Tibial artery (tissue), 4 donors: ENCODE results near the gene METTL16.
"Not testable (repeated sequence)": the region's sequence is repeated elsewhere in the genome, so short reads cannot be mapped to it uniquely, and the experiment has no call there.

Experiments used
- DNase-seq, 2 donors: peaks; one replicate each; pipeline ENCODE4 v3.0.0-alpha.2; 2019
- H3K27ac ChIP-seq, 2 donors: fragments of 200-600 bp; sonication (generic) in 1 of 2; 1 replicate in 1 of 2; 2 replicates in 1 of 2; pipeline ENCODE4 v1.5.1; 2018 to 2019; ENCODE audit warnings: mild to moderate bottlenecking in 1 of 2
- H3K27me3 ChIP-seq, 2 donors: fragments of 200-600 bp; sonication (generic) in 1 of 2; one replicate each; pipeline versions ENCODE4 v1.5.1 to v1.6.0; 2016 to 2019
- H3K36me3 ChIP-seq, 3 donors: fragments of 200-600 bp; sonication (generic) in 2 of 3; one replicate each; pipeline ENCODE4 v1.5.1; 2016 to 2019; ENCODE audit warnings: mild to moderate bottlenecking in 2 of 3
- H3K4me1 ChIP-seq, 4 donors: fragments of 200-600 bp; sonication (generic) in 2 of 4; 1 replicate in 3 of 4; 2 replicates in 1 of 4; pipeline ENCODE4 v1.5.1; 2016 to 2019
- H3K4me3 ChIP-seq, 2 donors: fragments of 200-600 bp; sonication (generic) in 1 of 2; 1 replicate in 1 of 2; 2 replicates in 1 of 2; pipeline ENCODE4 v1.5.1; 2018 to 2019; ENCODE audit warnings: mild to moderate bottlenecking in 2 of 2
- H3K9me3 ChIP-seq, 3 donors: fragments of 200-600 bp; sonication (generic) in 1 of 3; one replicate each; pipeline ENCODE4 v1.5.1; 2016 to 2019
- intact Hi-C: fragments of 100-400 bp; cut with DNase I; formaldehyde crosslinking; loops from one replicate; pipeline ENCODE4 v1.15.0; 2023; ENCODE audit warnings: low total_unique reads
- TF ChIP-seq, protein P1 (sequence below), 2 experiments: fragments of 200-600 bp in 1 of 2; fragments of 450-650 bp in 1 of 2; IDR thresholded peaks; one replicate each; pipeline ENCODE4 v1.5.1; 2017 to 2019; ENCODE audit warnings: antibody characterized with exemption in 2 of 2, mild to moderate bottlenecking in 1 of 2, moderate library complexity in 1 of 2

The METTL16 gene

GRCh38 chr17:2532146-2532720 lies 20.5 kb upstream of the METTL16 start:
- TF ChIP-seq, protein P1, sequence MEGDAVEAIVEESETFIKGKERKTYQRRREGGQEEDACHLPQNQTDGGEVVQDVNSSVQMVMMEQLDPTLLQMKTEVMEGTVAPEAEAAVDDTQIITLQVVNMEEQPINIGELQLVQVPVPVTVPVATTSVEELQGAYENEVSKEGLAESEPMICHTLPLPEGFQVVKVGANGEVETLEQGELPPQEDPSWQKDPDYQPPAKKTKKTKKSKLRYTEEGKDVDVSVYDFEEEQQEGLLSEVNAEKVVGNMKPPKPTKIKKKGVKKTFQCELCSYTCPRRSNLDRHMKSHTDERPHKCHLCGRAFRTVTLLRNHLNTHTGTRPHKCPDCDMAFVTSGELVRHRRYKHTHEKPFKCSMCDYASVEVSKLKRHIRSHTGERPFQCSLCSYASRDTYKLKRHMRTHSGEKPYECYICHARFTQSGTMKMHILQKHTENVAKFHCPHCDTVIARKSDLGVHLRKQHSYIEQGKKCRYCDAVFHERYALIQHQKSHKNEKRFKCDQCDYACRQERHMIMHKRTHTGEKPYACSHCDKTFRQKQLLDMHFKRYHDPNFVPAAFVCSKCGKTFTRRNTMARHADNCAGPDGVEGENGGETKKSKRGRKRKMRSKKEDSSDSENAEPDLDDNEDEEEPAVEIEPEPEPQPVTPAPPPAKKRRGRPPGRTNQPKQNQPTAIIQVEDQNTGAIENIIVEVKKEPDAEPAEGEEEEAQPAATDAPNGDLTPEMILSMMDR (IDR thresholded peaks at IDR 0.05), result no peak
- Histone ChIP-seq H3K27me3 (no peaks in the 10 kb centered on the region), H3K27ac (no peak overlapping the region), H3K9me3 (no peaks in the 10 kb centered on the region), H3K4me3 (no peak overlapping the region), H3K4me1 (no peaks in the 10 kb centered on the region), H3K36me3 (no peaks in the 10 kb centered on the region)
- intact Hi-C loops, result no loop called here
- no peak for DNase-seq

- H3K27ac ChIP-seq, H3K4me1 ChIP-seq, H3K27me3 ChIP-seq, H3K36me3 ChIP-seq, DNase-seq, H3K9me3 ChIP-seq, H3K4me3 ChIP-seq, intact Hi-C loops: not testable (repeated sequence)
Measured at GRCh38 chr17:2531243-2531954, 19.7 kb upstream of the METTL16 start.

GRCh38 chr17:2521775-2522410 lies 10.2 kb upstream of the METTL16 start:
- H3K4me3 ChIP-seq, H3K27ac ChIP-seq, H3K4me1 ChIP-seq, H3K36me3 ChIP-seq, DNase-seq, H3K9me3 ChIP-seq, H3K27me3 ChIP-seq, intact Hi-C loops: not testable (repeated sequence)

DNA sequence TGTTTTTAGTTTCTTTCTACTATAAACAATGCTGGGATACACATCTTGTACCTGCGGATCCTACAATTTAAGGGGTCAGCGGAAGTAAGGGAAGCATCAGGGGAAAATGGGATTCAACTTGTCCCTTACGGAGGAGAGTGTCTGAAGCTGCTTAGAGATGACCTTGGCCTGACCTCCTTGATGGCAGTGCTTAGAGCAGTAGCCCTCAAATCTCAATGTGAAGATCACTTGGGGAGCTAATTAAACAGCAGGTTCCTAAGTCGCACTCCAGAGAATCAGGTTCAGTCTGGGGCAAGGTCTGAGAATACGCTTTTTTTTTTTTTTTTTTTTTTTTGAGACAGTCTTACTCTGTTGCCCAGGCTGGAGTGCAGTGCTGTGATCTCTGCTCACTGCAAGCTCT lies 9.6 kb upstream of the METTL16 start:
- Histone ChIP-seq H3K27ac (no peak overlapping the region), H3K9me3 (no peaks in the 10 kb centered on the region), H3K4me3 (no peak overlapping the region), H3K27me3 (no peaks in the 10 kb centered on the region), H3K36me3 (no peaks in the 10 kb centered on the region), H3K4me1 (no peaks in the 10 kb centered on the region)
- DNase-seq, result no peak
- TF ChIP-seq, protein P1 (IDR thresholded peaks at IDR 0.05), result no peak
- intact Hi-C loops, result no loop called here

DNA sequence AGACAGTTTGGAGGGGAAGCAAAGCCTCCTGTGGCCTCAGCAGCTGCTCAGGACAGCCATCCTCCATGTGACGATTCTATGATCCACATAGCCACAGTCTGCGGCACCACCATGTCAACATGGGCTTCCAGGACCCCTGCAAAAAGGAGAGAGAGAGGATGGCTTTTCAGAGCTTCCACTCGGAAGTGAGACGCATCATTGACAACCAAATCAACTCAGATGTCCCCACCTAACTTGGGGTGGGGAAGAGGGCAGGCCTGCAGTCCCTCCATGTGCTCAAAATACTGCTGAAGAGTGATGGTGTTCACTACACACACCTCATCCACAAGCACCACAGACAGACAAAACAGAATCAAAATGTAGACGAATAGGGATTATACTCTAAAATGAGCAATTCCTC lies 5.9 kb upstream of the METTL16 start:
- no peaks in the 10 kb centered on the region for H3K27me3 ChIP-seq
- peaks cover 0 to 1% (median 0%) of the 10 kb centered on the region in 4 donors for H3K4me1 ChIP-seq
- no peak overlapping the region for H3K27ac ChIP-seq
- H3K4me3 ChIP-seq, result no peak overlapping the region
- TF ChIP-seq, protein P1 (IDR thresholded peaks at IDR 0.05), result no peak
- DNase-seq, result no peak
- no peaks in the 10 kb centered on the region for H3K9me3 ChIP-seq
- no peaks in the 10 kb centered on the region for H3K36me3 ChIP-seq
- intact Hi-C loops, result no loop called here

- Histone ChIP-seq H3K4me3 (peak overlapping the region; percentile 68 to 78), H3K36me3 (no peaks in the 10 kb centered on the region), H3K27ac (peak overlapping the region; percentile 79 to 93), H3K27me3 (no peaks in the 10 kb centered on the region), H3K9me3 (no peaks in the 10 kb centered on the region), H3K4me1 (peaks cover 0 to 34% (median 3%) of the 10 kb centered on the region in 4 donors)
- TF ChIP-seq, protein P1 (IDR thresholded peaks at IDR 0.05), result no peak
- no peak for DNase-seq
- intact Hi-C loops, result loop anchor here (5.0 kb wide), 1 partner anchor 81 kb away; the partner anchor contains the start of gene PAFAH1B1
Measured at GRCh38 chr17:2511138-2511461, 588 bp downstream of the METTL16 start.
